Type B pancreatic cell (in vitro differentiated cells): ENCODE data around the gene OSGEPL1. TPM values are rescaled to one million over a fixed set of nuclear protein-coding genes. Genes with fewer than 3 reads are reported as not detected.
A peak's percentile ranks its signal among the peaks of the same experiment; 100 is the strongest.

Source experiments
- DNase-seq: peaks from one replicate; pipeline ENCODE4 v3.0.0; 2021; ENCODE audit warnings: mixed read lengths; ENCODE audit not compliant: unreplicated experiment; ENCODE audit errors: extremely low spot score
- H3K27ac Mint-ChIP-seq: 2 replicates; pipeline ENCODE4 v1.8.0; 2021; ENCODE audit warnings: mild to moderate bottlenecking, mixed read lengths
- H3K27me3 Mint-ChIP-seq: 2 replicates; pipeline ENCODE4 v1.8.0; 2021; ENCODE audit warnings: mixed read lengths
- H3K36me3 Mint-ChIP-seq: 2 replicates; pipeline ENCODE4 v1.8.0; 2021; ENCODE audit warnings: mixed read lengths
- H3K4me1 Mint-ChIP-seq: one replicate; pipeline ENCODE4 v1.8.0; 2021; ENCODE audit warnings: mixed read lengths; ENCODE audit not compliant: unreplicated experiment
- H3K4me3 Mint-ChIP-seq: 2 replicates; pipeline ENCODE4 v1.8.0; 2021; ENCODE audit warnings: mild to moderate bottlenecking, mixed read lengths
- H3K9me3 Mint-ChIP-seq: 2 replicates; pipeline ENCODE4 v1.8.0; 2021; ENCODE audit warnings: mixed read lengths
- CTCF ChIP-seq: fragments of 200-600 bp; sonication (generic); conservative IDR thresholded peaks from 2 replicates; pipeline ENCODE4 v1.5.0; 2021; ENCODE audit warnings: antibody characterized with exemption, mild to moderate bottlenecking
- total RNA-seq: library from RNA; stranded (reverse); gene quantifications from 2 replicates; pipeline ENCODE4 v1.2.1, GENCODE V29; 2021; ENCODE audit warnings: low replicate concordance

Gene OSGEPL1
- total RNA-seq, 1 donor from 2014 or later, result 13.7 TPM

- Mint-ChIP-seq H3K9me3 (no peaks in the 10 kb centered on the region), H3K27ac (no peak overlapping the region), H3K27me3 (no peaks in the 10 kb centered on the region), H3K36me3 (peaks cover 5% of the 10 kb centered on the region), H3K4me1 (no peaks in the 10 kb centered on the region), H3K4me3 (no peak overlapping the region)
- no peak for DNase-seq
- peak; percentile 60 for TF ChIP-seq CTCF
Observed at GRCh38 chr2:189798312-189799029, 35.9 kb upstream of the OSGEPL1 start.

- DNase-seq, result no peak
- no peaks in the 10 kb centered on the region for H3K9me3 Mint-ChIP-seq
- no peak for TF ChIP-seq CTCF
- H3K27ac Mint-ChIP-seq, result no peak overlapping the region
- H3K4me1 Mint-ChIP-seq, result no peaks in the 10 kb centered on the region
- no peak overlapping the region for H3K4me3 Mint-ChIP-seq
- H3K36me3 Mint-ChIP-seq, result peaks cover 9% of the 10 kb centered on the region
- H3K27me3 Mint-ChIP-seq, result no peaks in the 10 kb centered on the region
Observed at GRCh38 chr2:189797902-189798301, 35.3 kb upstream of the OSGEPL1 start.

- H3K27me3 Mint-ChIP-seq, result no peaks in the 10 kb centered on the region
- no peak overlapping the region for H3K27ac Mint-ChIP-seq
Observed at GRCh38 chr2:189794310-189794709, 31.7 kb upstream of the OSGEPL1 start.

GRCh38 chr2:189791338-189792042 lies 28.9 kb upstream of the OSGEPL1 start:
- Mint-ChIP-seq H3K27me3 (no peaks in the 10 kb centered on the region), H3K27ac (no peak overlapping the region), H3K9me3 (no peaks in the 10 kb centered on the region), H3K4me3 (no peak overlapping the region), H3K4me1 (no peaks in the 10 kb centered on the region), H3K36me3 (peaks cover 16% of the 10 kb centered on the region)
- no peak for DNase-seq
- TF ChIP-seq CTCF, result no peak

More at GRCh38 chr2:189794310-189794709, 31.7 kb upstream of the OSGEPL1 start:
- no peak overlapping the region for H3K4me3 Mint-ChIP-seq
- no peaks in the 10 kb centered on the region for H3K4me1 Mint-ChIP-seq
- no peak for DNase-seq
- H3K9me3 Mint-ChIP-seq, result no peaks in the 10 kb centered on the region
- H3K36me3 Mint-ChIP-seq, result peaks cover 12% of the 10 kb centered on the region
- no peak for TF ChIP-seq CTCF

GRCh38 chr2:189783927-189784867 lies 21.6 kb upstream of the OSGEPL1 start, which contains the start of the genes ORMDL1 and PMS1:
Gene ORMDL1 (minus strand): TSS chr2:189784339. CDS start chr2:189782595, 1,744 bp downstream.
Gene PMS1 (plus strand): TSS chr2:189784450. CDS start chr2:189791810, 7,360 bp downstream.
- DNase-seq, result peak; percentile 97
- Mint-ChIP-seq H3K27ac (peak within 1 kb of the TSS; percentile 64), H3K9me3 (no peaks in the 10 kb centered on the region), H3K36me3 (peaks cover 31% of the 10 kb centered on the region), H3K27me3 (no peaks in the 10 kb centered on the region), H3K4me3 (peak within 1 kb of the TSS; percentile 86), H3K4me1 (peaks cover 28% of the 10 kb centered on the region)
- no peak for TF ChIP-seq CTCF
